A549 (cell line): ENCODE data around the gene AKTIP. TPM values are rescaled to one million over a fixed set of nuclear protein-coding genes. Genes with fewer than 3 reads are reported as not detected.

Source experiments
- ATAC-seq, 2 experiments: fragments of 200-7000 bp in 1 of 2; fragments of >200 bp in 1 of 2; cut with Nextera tagmentation in 1 of 2; cut with Tn5 transposase in 1 of 2; 3 replicates each; pipeline versions ENCODE4 v1.8.0 to v1.9.1; 2018 to 2020; ENCODE audit warnings: mild to moderate bottlenecking in 1 of 2, moderate library complexity in 1 of 2
- CTCF ChIA-PET: fragments of 300-600 bp; sonication (Branson Sonifier 250); formaldehyde crosslinking; extraction: SDS; loops from one replicate; lab custom pipeline; 2021; ENCODE audit warnings: antibody characterized with exemption, inconsistent platforms; lab: Yijun Ruan, JAX
- POLR2A ChIA-PET: fragments of 350-600 bp; formaldehyde crosslinking; extraction: SDS; loops from one replicate; lab custom pipeline; 2021; ENCODE audit warnings: antibody characterized with exemption, inconsistent platforms; lab: Yijun Ruan, JAX
- DNase-seq, 2 experiments: peaks; one replicate each; pipeline versions ENCODE4 v3.0.0 to v3.0.0-alpha.2; 2011 to 2016; ENCODE audit warnings: low read depth in 1 of 2, low spot score in 1 of 2
- FAIRE-seq: peaks from 2 replicates; lab custom pipeline; 2011; peaks lifted over from hg19 to GRCh38; lab: Jason Lieb, UNC
- H3K27ac ChIP-seq, 2 experiments: fragments of >200 bp; sonication (Bioruptor Twin); formaldehyde crosslinking; 3 replicates each; pipeline ENCODE4 v1.5.1; 2016 to 2017
- H3K4me1 ChIP-seq: fragments of >200 bp; sonication (Bioruptor Twin); formaldehyde crosslinking; 3 replicates; pipeline ENCODE4 v1.6.1; 2016
- H3K4me2 ChIP-seq: fragments of >200 bp; sonication (Bioruptor Twin); formaldehyde crosslinking; 3 replicates; pipeline ENCODE4 v1.6.1; 2016
- H3K4me3 ChIP-seq: fragments of >200 bp; sonication (Bioruptor Twin); formaldehyde crosslinking; 3 replicates; pipeline ENCODE4 v1.5.1; 2016
- H3K9me3 ChIP-seq: fragments of >200 bp; sonication (Bioruptor Twin); formaldehyde crosslinking; 3 replicates; pipeline ENCODE4 v1.6.1; 2016
- ATOH8 ChIP-seq: fragments of 250-450 bp; sonication (Bioruptor Pico); IDR thresholded peaks from 2 replicates; pipeline ENCODE4 v1.5.0; 2020; ENCODE audit warnings: low read depth, mild to moderate bottlenecking, moderate library complexity
- BCL3 ChIP-seq: fragments of >200 bp; sonication (Bioruptor Twin); formaldehyde crosslinking; IDR thresholded peaks from 3 replicates; pipeline ENCODE4 v1.6.1; 2016
- EHF ChIP-seq: fragments of 250-450 bp; sonication (Bioruptor Pico); IDR thresholded peaks from 2 replicates; pipeline ENCODE4 v1.5.0; 2020; ENCODE audit warnings: mild to moderate bottlenecking
- FOSL2 ChIP-seq, 2 experiments: fragments of 450-650 bp in 1 of 2; fragments of >200 bp in 1 of 2; sonication (Bioruptor Twin) in 1 of 2; formaldehyde crosslinking; IDR thresholded peaks; 2 replicates each; pipeline versions ENCODE4 v1.5.0 to v1.6.1; 2016 to 2020; ENCODE audit warnings: mild to moderate bottlenecking in 1 of 2, moderate library complexity in 1 of 2
- HDAC2 ChIP-seq: fragments of 200-600 bp; sonication (generic); IDR thresholded peaks from 2 replicates; pipeline ENCODE4 v1.6.1; 2016
- JUN ChIP-seq, 2 experiments: fragments of >200 bp; sonication (Bioruptor Twin); formaldehyde crosslinking; IDR thresholded peaks; 2 replicates in 1 of 2; 3 replicates in 1 of 2; pipeline ENCODE4 v1.6.1; 2016 to 2017
- KDM1A ChIP-seq: fragments of 200-600 bp; sonication (generic); IDR thresholded peaks from 2 replicates; pipeline ENCODE4 v1.6.1; 2016; ENCODE audit warnings: low read depth, mild to moderate bottlenecking
- KDM5A ChIP-seq: fragments of 200-600 bp; sonication (generic); IDR thresholded peaks from 2 replicates; pipeline ENCODE4 v1.6.1; 2016; ENCODE audit warnings: antibody characterized with exemption, mild to moderate bottlenecking
- MYC ChIP-seq: IDR thresholded peaks from 2 replicates; pipeline ENCODE4 v1.6.1; 2012; ENCODE audit warnings: mild to moderate bottlenecking, inconsistent platforms, low read length, improper control_type of control experiment, borderline replicate concordance
- NFE2L2 ChIP-seq: fragments of 150-350 bp; conservative IDR thresholded peaks from 2 replicates; pipeline ENCODE4 v1.6.1; 2014; ENCODE audit warnings: low read length
- NR3C1 ChIP-seq: fragments of >200 bp; sonication (Bioruptor Twin); formaldehyde crosslinking; IDR thresholded peaks from 3 replicates; pipeline ENCODE4 v1.6.1; 2017
- PBX3 ChIP-seq: IDR thresholded peaks from 2 replicates; pipeline ENCODE4 v1.6.1; 2012
- POLR2AphosphoS2 ChIP-seq: conservative IDR thresholded peaks from 2 replicates; pipeline ENCODE4 v1.6.1; 2012; ENCODE audit warnings: low read length, improper control_type of control experiment, inconsistent platforms
- WGBS: methylation state at CpG from one replicate; pipeline ENCODE4 v1.1.6; 2017; ENCODE audit errors: missing lambda C conversion rate; 5-methylcytosine and 5-hydroxymethylcytosine counted together
- polyA plus RNA-seq, 4 experiments: library from polyadenylated mRNA; depleted of rRNA in 3 of 4; stranded (reverse); fragments of >200 nt; fragmentation: RNase III in 1 of 4; extraction: RNeasy Plus Mini Kit Qiagen cat#74134 plus additional on column Dnase treatment in 1 of 4; gene quantifications; 2 replicates in 3 of 4; 3 replicates in 1 of 4; pipeline ENCODE4 v1.2.3, GENCODE V29; 2011 to 2017

Gene AKTIP
- polyA plus RNA-seq, 2 of the 4 experiments (the other 2 are of a cell fraction) = 21.0 to 48.4 TPM

GRCh38 chr16:53506254-53506653 lies 3.2 kb upstream of the AKTIP start:
- ATAC-seq = no peak
- Histone ChIP-seq H3K4me1 (peaks cover 24% of the 10 kb centered on the region), H3K4me3 (no peak overlapping the region), H3K27ac (no peak overlapping the region), H3K9me3 (no peaks in the 10 kb centered on the region), H3K4me2 (no peak overlapping the region)
- ChIA-PET POLR2A (no interaction called here), CTCF (no interaction called here)
- DNase-seq = no peak
- WGBS = 83% methylated on average over 3 of the region's 3 CpGs
- TF ChIP-seq PBX3 (no peak), KDM5A (no peak), POLR2AphosphoS2 (no peak), MYC (no peak), JUN (IDR thresholded peaks at IDR 0.05) (no peak)
- no peak for FAIRE-seq

GRCh38 chr16:53504665-53505064 lies 1.7 kb upstream of the AKTIP start:
- Histone ChIP-seq H3K4me1 (peaks cover 19% of the 10 kb centered on the region), H3K4me3 (no peak overlapping the region; the same call in 2 of the 3 replicates), H3K27ac (peak overlapping the region; percentile 93 to 96), H3K9me3 (no peaks in the 10 kb centered on the region), H3K4me2 (peak overlapping the region; percentile 91)
- FAIRE-seq (no peak), DNase-seq (no peak), ATAC-seq (no peak)
- ChIA-PET CTCF (no interaction called here), POLR2A (interaction anchor here (0.5 to 1.1 kb wide), 3 partner anchors 10 to 14 kb away, joined by 3 read pairs; no protein-coding TSS in a partner anchor)
- WGBS = 79% methylated on average over 7 of the region's 7 CpGs
- TF ChIP-seq EHF (CRISPR knock-in tag) (no peak), FOSL2 (IDR thresholded peaks at IDR 0.05) (no peak), FOSL2 (CRISPR knock-in tag; IDR thresholded peaks at IDR 0.05) (peak; percentile 8; the same call in 1 of the 2 replicates)

GRCh38 chr16:53503991-53504663 lies 1.1 kb upstream of the AKTIP start:
- Histone ChIP-seq H3K9me3 (no peaks in the 10 kb centered on the region), H3K4me1 (peaks cover 19% of the 10 kb centered on the region), H3K4me3 (peak overlapping the region; percentile 73), H3K4me2 (peak overlapping the region; percentile 91), H3K27ac (peak overlapping the region; percentile 93 to 96)
- DNase-seq = peak in 1 of 2 experiments; percentile 36
- peak in 1 of 2 experiments; percentile 0; a peak in 3 of 6 replicates for ATAC-seq
- no peak for FAIRE-seq
- ChIA-PET CTCF (interaction anchor here (1.2 kb wide), 2 partner anchors 9 to 21 kb away, joined by 3 to 4 read pairs; no protein-coding TSS in a partner anchor), POLR2A (interaction anchor here (0.5 to 1.5 kb wide), 6 partner anchors 11 to 1427 kb away, joined by 3 read pairs; partner anchors contain the start of gene IRX5)
- 37% methylated on average over 15 of the region's 15 CpGs for WGBS
- TF ChIP-seq BCL3 (no peak), KDM1A (no peak), KDM5A (no peak), HDAC2 (no peak), NFE2L2 (no peak), NR3C1 (no peak), ATOH8 (CRISPR knock-in tag) (no peak), EHF (CRISPR knock-in tag) (no peak), FOSL2 (IDR thresholded peaks at IDR 0.05) (no peak), FOSL2 (CRISPR knock-in tag; IDR thresholded peaks at IDR 0.05) (no peak)
